ENCODE data around the gene APBB1IP. TPM values are rescaled to one million over a fixed set of nuclear protein-coding genes. Genes with fewer than 3 reads are reported as not detected.
"Not testable (repeated sequence)": the region's sequence is repeated elsewhere in the genome, so short reads cannot be mapped to it uniquely, and the experiment has no call there.

The APBB1IP gene
- total and polyA plus RNA-seq, 9 of the 15 experiments (the other 6 are each of a cell fraction or from before 2014, with no cell fraction given): 0.03 to 0.11 (median 0.06) TPM; not detected in 4

GRCh38 chr10:26574783-26575182, 136.6 kb downstream of the APBB1IP start:
- Histone ChIP-seq H3K36me3 (ENCODE audit: control insufficient read depth, insufficient read depth, low read length) (no peaks in the 10 kb centered on the region), H4K20me1 (replicated peaks; ENCODE audit: control insufficient read depth, insufficient read depth, low read length) (no peaks in the 10 kb centered on the region), H3K4me1 (replicated peaks in 1 of 2; ENCODE audit: control insufficient read depth in 2 of 2, insufficient read depth in 2 of 2, low read length in 2 of 2) (peaks cover 0 to 5% of the 10 kb centered on the region in 2 experiments; a peak in 1 of 5 replicates), H3K27me3 (ENCODE audit: control insufficient read depth in 2 of 2, insufficient read depth in 2 of 2, low read length in 2 of 2) (peaks cover 3 to 5% of the 10 kb centered on the region in 2 experiments; a peak in 3 of 5 replicates), H3K27ac (ENCODE audit: extremely low read depth, low read depth, low read length) (no peak overlapping the region), H3K9ac (ENCODE audit: insufficient read depth in 1 of 2, low read depth in 2 of 2, low read length in 2 of 2) (no peak overlapping the region), H3K4me3 (no peak overlapping the region), H3K9me1 (ENCODE audit: control insufficient read depth, insufficient read depth, low read length) (no peaks in the 10 kb centered on the region), H3K9me3 (replicated peaks; ENCODE audit: control insufficient read depth, insufficient read depth, low read depth, low read length) (no peaks in the 10 kb centered on the region), H3K4me2 (ENCODE audit: insufficient read depth, low read length) (no peak overlapping the region), H3K79me2 (ENCODE audit: control insufficient read depth, insufficient read depth, low read length) (no peaks in the 10 kb centered on the region), H2AFZ (ENCODE audit: low read depth, low read length) (no peak overlapping the region)
- FAIRE-seq (peak; percentile 67), DNase-seq (ENCODE audit: extremely low read depth in 1 of 4, low spot score in 3 of 4) (no peak), ATAC-seq (no peak)
- POLR2A ChIA-PET: no interaction called here
- 1% methylated on average over 4 of the region's 4 CpGs for WGBS (ENCODE audit: insufficient coverage, low coverage, missing lambda C conversion rate)
- no TSS peak for BruUV-seq (replicated peaks)
- TF ChIP-seq SMARCC2 (IDR thresholded peaks at IDR 0.05; ENCODE audit: low read depth): no peak
- TF ChIP-seq ZNF212 (CRISPR knock-in tag; IDR thresholded peaks at IDR 0.05): no peak
- 0 out of 2 replicates have a peak, but pooled peaks have one; percentile 11 for TF ChIP-seq TFE3 (CRISPR knock-in tag; IDR thresholded peaks at IDR 0.05)
- no peak for TF ChIP-seq YY1 (IDR thresholded peaks at IDR 0.05; ENCODE audit: borderline replicate concordance in 1 of 3, control insufficient read depth in 1 of 3, extremely low read depth in 1 of 3, insufficient read depth in 3 of 3, insufficient read length in 1 of 3, insufficient replicate concordance in 2 of 3, low read depth in 1 of 3, low read length in 2 of 3)
- TF ChIP-seq RBM25 (IDR thresholded peaks at IDR 0.05; ENCODE audit: low read depth, low read length, severe bottlenecking): no peak
- no peak for TF ChIP-seq SIN3B (IDR thresholded peaks at IDR 0.05; ENCODE audit: low read depth)
- TF ChIP-seq CSDE1 (IDR thresholded peaks at IDR 0.05): no peak
- intact Hi-C loops (cut with micrococcal nuclease): no loop called here
- in situ Hi-C loops (cut with MboI): loop anchor here (5.0 to 25.0 kb wide), 2 partner anchors 748 to 862 kb away; no protein-coding TSS in a partner anchor
- CTCF ChIA-PET (ENCODE audit: low intra/inter-chr PET ratio): no interaction called here

- ATAC-seq; H3K4me1 ChIP-seq (replicated peaks in 1 of 2; ENCODE audit: control insufficient read depth in 2 of 2, insufficient read depth in 2 of 2, low read length in 2 of 2); POLR2A ChIA-PET; in situ Hi-C loops (cut with MboI); H2AFZ ChIP-seq (ENCODE audit: low read depth, low read length); H3K79me2 ChIP-seq (ENCODE audit: control insufficient read depth, insufficient read depth, low read length); H3K36me3 ChIP-seq (ENCODE audit: control insufficient read depth, insufficient read depth, low read length); H4K20me1 ChIP-seq (replicated peaks; ENCODE audit: control insufficient read depth, insufficient read depth, low read length); BruUV-seq (replicated peaks); DNase-seq (ENCODE audit: extremely low read depth in 1 of 4, low spot score in 3 of 4); H3K4me2 ChIP-seq (ENCODE audit: insufficient read depth, low read length); H3K9me3 ChIP-seq (replicated peaks; ENCODE audit: control insufficient read depth, insufficient read depth, low read depth, low read length); H3K9me1 ChIP-seq (ENCODE audit: control insufficient read depth, insufficient read depth, low read length); H3K4me3 ChIP-seq; CTCF ChIA-PET (ENCODE audit: low intra/inter-chr PET ratio); intact Hi-C loops (cut with micrococcal nuclease); H3K9ac ChIP-seq (ENCODE audit: insufficient read depth in 1 of 2, low read depth in 2 of 2, low read length in 2 of 2); FAIRE-seq; H3K27ac ChIP-seq (ENCODE audit: extremely low read depth, low read depth, low read length): not testable (repeated sequence)
- WGBS (ENCODE audit: insufficient coverage, low coverage, missing lambda C conversion rate): under 1% methylated on average over 6 of the region's 6 CpGs
- peaks cover 11 to 24% of the 10 kb centered on the region in 2 experiments; a peak in 4 of 5 replicates for H3K27me3 ChIP-seq (ENCODE audit: control insufficient read depth in 2 of 2, insufficient read depth in 2 of 2, low read length in 2 of 2)
Observed at GRCh38 chr10:26578371-26578770, 140.2 kb downstream of the APBB1IP start.

Measured in K562 (cell line).